Vagina (tissue), 2 donors: ENCODE results near the gene GLI1. TPM values are rescaled to one million over a fixed set of nuclear protein-coding genes. Genes with fewer than 3 reads are reported as not detected.
"Not testable (repeated sequence)": the region's sequence is repeated elsewhere in the genome, so short reads cannot be mapped to it uniquely, and the experiment has no call there.

Experiments
- DNase-seq, 2 donors: peaks; one replicate each; pipeline ENCODE4 v3.0.0-alpha.2; 2017; ENCODE audit errors: extremely low spot score in 2 of 2
- H3K27ac ChIP-seq: fragments of 200-600 bp; sonication (generic); one replicate; pipeline ENCODE4 v1.5.1; 2019
- H3K27me3 ChIP-seq: fragments of 200-600 bp; sonication (generic); one replicate; pipeline ENCODE4 v1.5.1; 2019
- H3K36me3 ChIP-seq, 2 donors: fragments of 200-600 bp; sonication (generic); one replicate each; pipeline ENCODE4 v1.5.1; 2017 to 2019
- H3K4me1 ChIP-seq: fragments of 200-600 bp; sonication (generic); one replicate; pipeline ENCODE4 v1.5.1; 2019
- H3K4me3 ChIP-seq, 2 donors: fragments of 200-600 bp; sonication (generic); 1 replicate in 1 of 2; 2 replicates in 1 of 2; pipeline ENCODE4 v1.5.1; 2016 to 2019
- H3K9me3 ChIP-seq: fragments of 200-600 bp; sonication (generic); one replicate; pipeline ENCODE4 v1.5.1; 2019
- CTCF ChIP-seq, 3 experiments: fragments of 450-650 bp in 2 of 3; fragments of 200-600 bp in 1 of 3; sonication (generic) in 1 of 3; IDR thresholded peaks; one replicate each; pipeline ENCODE4 v1.5.1; 2017 to 2019; ENCODE audit warnings: antibody characterized with exemption in 3 of 3, mild to moderate bottlenecking in 2 of 3, moderate library complexity in 2 of 3
- POLR2A ChIP-seq, 2 donors: fragments of 450-650 bp; IDR thresholded peaks; one replicate each; pipeline ENCODE4 v1.6.1; 2017; ENCODE audit warnings: antibody characterized with exemption in 2 of 2, mild to moderate bottlenecking in 2 of 2, moderate library complexity in 2 of 2
- POLR2AphosphoS5 ChIP-seq, 2 donors: sonication (generic); formaldehyde crosslinking; IDR thresholded peaks; one replicate each; pipeline ENCODE4 v1.9.0; 2017; ENCODE audit warnings: antibody characterized with exemption in 2 of 2, mild to moderate bottlenecking in 2 of 2, low read depth in 1 of 2; ENCODE audit not compliant: insufficient read depth in 1 of 2
- intact Hi-C: fragments of 100-400 bp; cut with DNase I; formaldehyde crosslinking; loops from one replicate; pipeline ENCODE4 v1.15.1; 2023
- total RNA-seq: library from RNA; depleted of rRNA; stranded (reverse); fragments of >200 nt; gene quantifications from one replicate; pipeline ENCODE4 v1.2.3, GENCODE V29; 2016

GLI1 gene
- total RNA-seq, 1 donor from 2014 or later, result 0.25 TPM

DNA sequence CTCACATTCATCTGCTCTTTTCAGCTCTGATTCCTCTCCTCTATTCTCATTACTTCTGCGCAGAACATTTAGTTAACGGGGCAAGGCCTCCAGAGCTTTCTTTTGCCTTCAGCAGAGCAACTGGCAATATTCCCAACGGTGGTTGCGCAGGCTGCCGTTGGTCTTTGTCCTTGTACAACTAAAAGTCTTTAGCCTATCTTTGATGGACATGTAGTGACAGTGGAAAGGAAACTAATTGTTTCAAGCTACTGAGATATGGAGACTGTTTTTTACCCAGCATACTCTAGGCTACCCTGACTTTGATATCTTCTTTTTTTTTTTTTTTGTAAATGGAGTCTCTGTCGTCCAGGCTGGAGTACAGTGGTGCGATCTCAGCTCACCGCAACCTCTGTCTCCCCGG, 41.3 kb upstream of the GLI1 start:
- Histone ChIP-seq H3K27me3 (no peaks in the 10 kb centered on the region), H3K9me3 (no peaks in the 10 kb centered on the region), H3K4me3 (no peak overlapping the region), H3K36me3 (peaks cover 0 to 15% of the 10 kb centered on the region in 2 donors), H3K4me1 (peaks cover 17% of the 10 kb centered on the region), H3K27ac (no peak overlapping the region)
- TF ChIP-seq POLR2AphosphoS5 (IDR thresholded peaks at IDR 0.05; ENCODE audit: insufficient read depth in 1 of 2, low read depth in 1 of 2) (no peak), POLR2A (IDR thresholded peaks at IDR 0.05) (no peak), CTCF (IDR thresholded peaks at IDR 0.05) (no peak)
- intact Hi-C loops, result no loop called here
- no peak for DNase-seq

DNA sequence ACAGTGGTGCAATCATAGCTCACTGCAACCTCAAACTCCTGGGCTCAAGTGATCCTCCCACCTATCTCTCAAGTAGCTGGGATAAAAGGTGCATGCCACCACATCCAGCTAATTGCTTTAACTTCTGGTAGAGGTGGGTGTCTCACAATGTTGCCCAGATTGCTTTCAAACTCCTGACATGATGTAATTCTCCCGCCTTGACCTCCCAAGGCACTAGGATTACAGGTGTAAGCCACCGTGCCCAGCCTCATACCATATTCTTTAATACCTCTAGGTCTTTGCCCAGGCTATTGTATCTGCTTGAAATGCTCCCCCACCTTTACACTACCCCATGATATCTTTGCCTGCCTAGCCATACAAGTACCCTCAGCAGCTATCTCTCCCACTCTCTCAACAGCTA, 40.1 kb upstream of the GLI1 start:
- Histone ChIP-seq H3K27me3 (no peaks in the 10 kb centered on the region), H3K9me3 (no peaks in the 10 kb centered on the region), H3K27ac (no peak overlapping the region), H3K4me1 (peaks cover 17% of the 10 kb centered on the region), H3K4me3 (no peak overlapping the region), H3K36me3 (peaks cover 0 to 15% of the 10 kb centered on the region in 2 donors)
- TF ChIP-seq POLR2AphosphoS5 (IDR thresholded peaks at IDR 0.05; ENCODE audit: insufficient read depth in 1 of 2, low read depth in 1 of 2) (no peak), CTCF (IDR thresholded peaks at IDR 0.05) (no peak), POLR2A (IDR thresholded peaks at IDR 0.05) (no peak)
- intact Hi-C loops, result no loop called here
- DNase-seq, result no peak

GRCh38 chr12:57420482-57420881, 39.1 kb upstream of the GLI1 start:
- no peaks in the 10 kb centered on the region for H3K27me3 ChIP-seq
- no peak for DNase-seq
- no peaks in the 10 kb centered on the region for H3K9me3 ChIP-seq
- no peak overlapping the region for H3K4me3 ChIP-seq
- peaks cover 14% of the 10 kb centered on the region for H3K4me1 ChIP-seq
- intact Hi-C loops, result no loop called here
- H3K27ac ChIP-seq, result no peak overlapping the region
- H3K36me3 ChIP-seq, result peaks cover 0 to 15% of the 10 kb centered on the region in 2 donors
- TF ChIP-seq POLR2A (IDR thresholded peaks at IDR 0.05), result no peak
- TF ChIP-seq CTCF (IDR thresholded peaks at IDR 0.05), result no peak
- TF ChIP-seq POLR2AphosphoS5 (IDR thresholded peaks at IDR 0.05; ENCODE audit: insufficient read depth in 1 of 2, low read depth in 1 of 2), result no peak

- DNase-seq, H3K9me3 ChIP-seq, intact Hi-C loops, H3K27ac ChIP-seq, H3K4me3 ChIP-seq, H3K36me3 ChIP-seq, H3K27me3 ChIP-seq: not testable (repeated sequence)
- H3K4me1 ChIP-seq, result peaks cover 14% of the 10 kb centered on the region
Measured at GRCh38 chr12:57426948-57427347, 32.6 kb upstream of the GLI1 start.

DNA sequence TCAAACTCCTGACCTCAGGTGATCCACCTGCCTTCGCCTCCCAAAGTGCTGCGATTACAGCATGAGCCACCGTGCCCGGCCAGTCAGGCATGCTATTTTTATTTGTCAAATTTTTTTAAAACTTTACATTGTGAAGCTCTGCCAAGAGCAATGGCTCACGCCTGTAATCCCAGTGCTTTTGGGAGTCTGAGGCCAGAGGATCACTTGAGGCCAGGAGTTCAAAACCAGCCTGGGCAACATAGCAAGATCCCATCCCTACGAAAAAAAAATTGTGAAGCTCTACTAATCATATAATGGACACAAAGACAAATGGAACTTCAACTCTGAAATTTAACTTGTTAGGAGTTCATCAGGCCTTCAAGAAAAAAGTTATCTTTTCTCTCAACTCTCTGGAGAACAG, 30.6 kb upstream of the GLI1 start:
- intact Hi-C loops, result no loop called here
- DNase-seq, result no peak
- H3K36me3 ChIP-seq, result no peaks in the 10 kb centered on the region
- no peaks in the 10 kb centered on the region for H3K9me3 ChIP-seq
- no peaks in the 10 kb centered on the region for H3K27me3 ChIP-seq
- peaks cover 14% of the 10 kb centered on the region for H3K4me1 ChIP-seq
- TF ChIP-seq CTCF (IDR thresholded peaks at IDR 0.05), result no peak
- no peak for TF ChIP-seq POLR2A (IDR thresholded peaks at IDR 0.05)
- no peak for TF ChIP-seq POLR2AphosphoS5 (IDR thresholded peaks at IDR 0.05; ENCODE audit: insufficient read depth in 1 of 2, low read depth in 1 of 2)
- no peak overlapping the region for H3K4me3 ChIP-seq
- H3K27ac ChIP-seq, result no peak overlapping the region
